ENCODE data around the gene DNAH2.

DNAH2 gene

DNA sequence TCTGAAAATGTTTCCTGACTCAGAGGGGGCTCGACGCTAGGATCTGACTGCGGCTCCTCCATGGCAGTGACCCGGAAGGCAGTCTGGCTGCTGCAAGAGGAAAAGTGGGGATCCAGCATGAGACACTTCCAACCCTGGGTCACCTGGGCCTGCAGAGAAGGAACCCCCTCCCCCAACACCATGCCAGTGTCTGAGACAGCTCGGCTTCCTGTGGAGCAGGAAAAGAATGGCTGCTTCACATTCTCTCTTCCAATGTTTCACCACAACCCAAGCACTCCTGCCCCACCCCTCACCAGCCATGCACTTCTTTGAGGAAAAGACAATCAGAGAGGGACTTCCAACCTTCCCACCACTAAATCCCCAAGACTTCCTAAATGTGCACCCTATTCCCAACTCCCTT is 41.0 kb upstream of the DNAH2 start:
- H3K27me3 ChIP-seq: no peaks in the 10 kb centered on the region
- peaks cover 8% of the 10 kb centered on the region for H3K9me3 ChIP-seq
- H3K36me3 ChIP-seq: peaks cover 37% of the 10 kb centered on the region
- TF ChIP-seq, protein P1, sequence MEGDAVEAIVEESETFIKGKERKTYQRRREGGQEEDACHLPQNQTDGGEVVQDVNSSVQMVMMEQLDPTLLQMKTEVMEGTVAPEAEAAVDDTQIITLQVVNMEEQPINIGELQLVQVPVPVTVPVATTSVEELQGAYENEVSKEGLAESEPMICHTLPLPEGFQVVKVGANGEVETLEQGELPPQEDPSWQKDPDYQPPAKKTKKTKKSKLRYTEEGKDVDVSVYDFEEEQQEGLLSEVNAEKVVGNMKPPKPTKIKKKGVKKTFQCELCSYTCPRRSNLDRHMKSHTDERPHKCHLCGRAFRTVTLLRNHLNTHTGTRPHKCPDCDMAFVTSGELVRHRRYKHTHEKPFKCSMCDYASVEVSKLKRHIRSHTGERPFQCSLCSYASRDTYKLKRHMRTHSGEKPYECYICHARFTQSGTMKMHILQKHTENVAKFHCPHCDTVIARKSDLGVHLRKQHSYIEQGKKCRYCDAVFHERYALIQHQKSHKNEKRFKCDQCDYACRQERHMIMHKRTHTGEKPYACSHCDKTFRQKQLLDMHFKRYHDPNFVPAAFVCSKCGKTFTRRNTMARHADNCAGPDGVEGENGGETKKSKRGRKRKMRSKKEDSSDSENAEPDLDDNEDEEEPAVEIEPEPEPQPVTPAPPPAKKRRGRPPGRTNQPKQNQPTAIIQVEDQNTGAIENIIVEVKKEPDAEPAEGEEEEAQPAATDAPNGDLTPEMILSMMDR (IDR thresholded peaks at IDR 0.05): no peak
- no peak overlapping the region for H3K4me3 ChIP-seq (ENCODE audit: low read depth in 1 of 2, low read length in 1 of 2)
- no peaks in the 10 kb centered on the region for H3K4me1 ChIP-seq (ENCODE audit: control insufficient read depth in 1 of 2, insufficient read depth in 1 of 2, low read depth in 1 of 2, low read length in 1 of 2)
- no peak overlapping the region for H3K27ac ChIP-seq

DNA sequence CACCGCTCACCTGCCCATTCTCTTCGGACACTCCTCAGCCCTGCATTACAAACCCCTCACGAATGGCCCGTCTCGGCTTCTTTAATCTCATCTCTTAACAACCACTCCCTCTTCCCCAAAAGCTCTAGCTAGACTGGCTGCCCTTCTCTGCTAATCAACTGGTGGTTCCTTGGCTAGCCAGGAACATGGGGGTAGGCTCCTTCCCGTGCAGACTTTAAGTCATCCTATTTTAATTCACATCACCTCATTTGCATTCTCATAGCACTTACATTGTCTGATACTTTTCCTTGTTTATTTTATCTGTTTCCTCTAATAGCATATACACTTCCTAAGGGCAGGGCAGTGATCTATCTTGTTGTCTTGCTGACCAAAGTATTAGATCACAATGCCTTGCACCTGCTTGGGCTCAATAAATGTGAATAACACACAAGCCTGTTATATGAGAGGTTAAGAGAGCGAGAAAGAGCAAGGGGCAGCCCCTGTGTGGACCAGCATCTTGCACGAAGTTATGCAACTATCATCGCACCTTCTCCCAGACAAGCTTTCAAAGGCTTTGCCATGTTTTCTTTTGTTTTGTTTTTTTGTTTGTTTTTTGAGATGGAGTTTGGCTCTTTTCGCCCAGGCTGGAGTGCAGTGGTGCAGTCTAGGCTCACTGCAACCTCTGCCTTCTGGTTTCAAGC is 40.0 kb upstream of the DNAH2 start:
- Histone ChIP-seq H3K4me1 (ENCODE audit: control insufficient read depth in 1 of 2, insufficient read depth in 1 of 2, low read depth in 1 of 2, low read length in 1 of 2) (no peaks in the 10 kb centered on the region), H3K4me3 (ENCODE audit: low read depth in 1 of 2, low read length in 1 of 2) (no peak overlapping the region), H3K9me3 (peaks cover 8% of the 10 kb centered on the region), H3K27ac (no peak overlapping the region), H3K36me3 (peaks cover 32% of the 10 kb centered on the region), H3K27me3 (no peaks in the 10 kb centered on the region)
- TF ChIP-seq, protein P1 (IDR thresholded peaks at IDR 0.05): no peak

DNA sequence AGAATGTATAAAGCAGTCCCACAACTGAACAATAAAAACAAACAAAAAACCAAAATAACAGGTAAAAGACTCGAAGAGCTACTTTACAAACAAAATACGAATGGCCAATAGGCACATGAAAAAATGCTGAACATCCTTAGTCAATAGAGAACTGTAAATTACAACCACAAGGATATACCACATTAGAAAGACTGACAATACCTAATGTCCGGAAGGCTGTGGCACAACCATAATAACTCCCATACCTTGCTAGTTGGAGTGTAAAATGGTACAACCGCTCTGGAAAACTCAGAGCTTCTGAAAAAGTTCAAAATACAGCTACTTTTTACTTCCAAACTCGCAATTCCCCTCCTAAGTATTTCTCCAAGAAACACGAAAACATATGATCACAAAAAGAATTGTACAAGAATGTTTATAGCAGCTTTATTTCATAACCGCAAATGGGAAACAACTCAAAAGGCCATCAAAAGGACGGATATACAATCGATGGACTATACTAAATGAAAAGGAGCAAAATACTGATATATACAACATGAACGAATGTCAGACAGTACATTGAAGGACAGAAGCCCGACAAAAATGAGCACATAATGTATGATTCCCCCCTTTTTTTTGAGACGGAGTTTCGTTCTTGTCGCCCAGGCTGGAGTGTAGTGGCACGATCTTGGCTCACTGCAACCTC is 32.6 kb upstream of the DNAH2 start:
- peak overlapping the region; percentile 95 for H3K27ac ChIP-seq
- no peaks in the 10 kb centered on the region for H3K36me3 ChIP-seq
- no peaks in the 10 kb centered on the region for H3K9me3 ChIP-seq
- H3K27me3 ChIP-seq: no peaks in the 10 kb centered on the region
- H3K4me3 ChIP-seq (ENCODE audit: low read depth in 1 of 2, low read length in 1 of 2): peak overlapping the region; percentile 70 to 93
- TF ChIP-seq, protein P1 (IDR thresholded peaks at IDR 0.05): no peak
- H3K4me1 ChIP-seq (ENCODE audit: control insufficient read depth in 1 of 2, insufficient read depth in 1 of 2, low read depth in 1 of 2, low read length in 1 of 2): peaks cover 32 to 39% of the 10 kb centered on the region in 2 experiments

DNA sequence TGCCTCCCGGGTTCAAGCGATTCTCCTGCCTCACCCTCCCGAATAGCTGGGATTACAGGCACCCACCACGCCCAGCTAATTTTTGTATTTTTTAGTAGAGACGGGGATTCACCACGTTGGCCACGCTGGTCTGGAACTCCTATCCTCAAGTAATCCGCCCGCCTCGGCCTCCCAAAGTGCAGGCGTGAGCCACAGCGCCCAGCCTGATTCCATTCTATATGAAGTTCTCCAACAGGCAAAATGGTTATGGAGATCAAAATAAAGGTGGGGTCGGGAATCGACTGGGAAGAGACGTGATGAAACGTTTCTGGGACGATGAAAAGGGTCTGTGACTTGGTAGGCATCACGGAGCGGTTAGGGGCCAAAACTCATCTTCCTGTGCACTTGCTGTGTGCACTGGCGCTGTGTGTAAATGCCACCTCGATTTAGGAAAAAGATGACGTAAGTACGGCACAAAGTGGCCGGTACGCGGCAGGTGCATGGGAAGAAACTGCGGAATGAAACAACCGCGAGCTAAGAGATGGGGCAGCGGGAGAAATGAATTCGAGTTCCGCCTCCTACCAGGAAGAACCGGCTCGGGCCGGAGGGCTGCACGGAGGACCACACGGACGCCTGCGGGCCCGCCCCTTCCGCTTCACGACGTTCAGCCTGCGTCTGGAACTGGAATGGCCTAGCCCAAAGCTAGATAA is 31.9 kb upstream of the DNAH2 start:
- Histone ChIP-seq H3K36me3 (no peaks in the 10 kb centered on the region), H3K4me3 (ENCODE audit: low read depth in 1 of 2, low read length in 1 of 2) (peak overlapping the region; percentile 70 to 93), H3K27me3 (no peaks in the 10 kb centered on the region), H3K4me1 (ENCODE audit: control insufficient read depth in 1 of 2, insufficient read depth in 1 of 2, low read depth in 1 of 2, low read length in 1 of 2) (peaks cover 32 to 39% of the 10 kb centered on the region in 2 experiments), H3K27ac (peak overlapping the region; percentile 95), H3K9me3 (no peaks in the 10 kb centered on the region)
- TF ChIP-seq, protein P1 (IDR thresholded peaks at IDR 0.05): peak; percentile 30

DNA sequence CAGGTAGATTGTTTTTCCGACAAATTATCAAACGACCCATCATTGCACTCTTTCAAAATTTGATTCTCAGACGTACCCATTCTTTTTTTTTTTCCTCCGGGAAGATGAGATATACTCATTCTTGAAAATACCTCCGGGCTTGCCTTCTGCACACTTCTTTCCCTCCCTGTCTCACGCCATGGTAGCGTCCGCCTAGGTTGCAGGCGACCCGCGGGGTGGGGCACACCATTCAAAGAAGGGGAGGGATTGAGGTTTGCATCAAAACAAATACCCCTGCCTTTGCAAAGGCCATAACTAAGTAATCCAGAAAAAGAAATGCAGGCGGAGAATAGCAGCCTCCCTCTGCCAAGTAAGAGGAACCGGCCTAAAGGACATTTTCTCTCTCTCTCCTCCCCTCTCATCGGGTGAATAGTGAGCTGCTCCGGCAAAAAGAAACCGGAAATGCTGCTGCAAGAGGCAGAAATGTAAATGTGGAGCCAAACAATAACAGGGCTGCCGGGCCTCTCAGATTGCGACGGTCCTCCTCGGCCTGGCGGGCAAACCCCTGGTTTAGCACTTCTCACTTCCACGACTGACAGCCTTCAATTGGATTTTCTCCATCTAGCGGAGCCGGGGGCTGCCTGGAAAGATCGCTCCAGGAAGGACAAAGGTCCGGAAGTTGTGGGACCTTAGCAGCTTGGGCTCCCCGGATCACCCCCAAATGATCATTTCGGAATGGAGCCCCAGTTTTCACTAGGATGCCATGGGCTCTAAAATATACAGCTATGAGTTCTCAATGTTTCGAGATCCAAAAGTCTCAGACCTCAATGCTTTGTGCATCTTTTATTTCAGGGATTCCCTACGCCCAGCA is 31.1 kb upstream of the DNAH2 start:
- H3K27ac ChIP-seq: peak overlapping the region; percentile 95
- TF ChIP-seq, protein P1 (IDR thresholded peaks at IDR 0.05): no peak
- H3K9me3 ChIP-seq: no peaks in the 10 kb centered on the region
- H3K27me3 ChIP-seq: no peaks in the 10 kb centered on the region
- H3K36me3 ChIP-seq: no peaks in the 10 kb centered on the region
- peak overlapping the region; percentile 70 to 93 for H3K4me3 ChIP-seq (ENCODE audit: low read depth in 1 of 2, low read length in 1 of 2)
- peaks cover 32 to 39% of the 10 kb centered on the region in 2 experiments for H3K4me1 ChIP-seq (ENCODE audit: control insufficient read depth in 1 of 2, insufficient read depth in 1 of 2, low read depth in 1 of 2, low read length in 1 of 2)

All from neutrophil (primary cell).